MM.1S (cell line): ENCODE measurements around the gene OVOL2.

Source experiments
- DNase-seq: peaks from one replicate; pipeline ENCODE4 v3.0.0-alpha.2; 2015
- H2AFZ ChIP-seq: fragments of 300-600 bp; sonication (generic); 2 replicates; pipeline ENCODE4 v1.6.0; 2016; ENCODE audit warnings: antibody characterized with exemption, low read length
- H3F3A ChIP-seq: fragments of 300-600 bp; sonication (generic); 2 replicates; pipeline ENCODE4 v1.6.1; 2016; ENCODE audit warnings: mild to moderate bottlenecking, antibody characterized with exemption, low read length, moderate library complexity, mixed read lengths; ENCODE audit not compliant: insufficient read depth
- H3K27ac ChIP-seq: fragments of 300-600 bp; sonication (generic); 2 replicates; pipeline ENCODE4 v1.5.1; 2016; ENCODE audit warnings: mild to moderate bottlenecking, low read length
- H3K27me3 ChIP-seq: fragments of 300-600 bp; sonication (generic); replicated peaks from 2 replicates; pipeline ENCODE4 v1.6.0; 2016; ENCODE audit warnings: low read length; ENCODE audit not compliant: insufficient read depth
- H3K36me3 ChIP-seq: fragments of 300-600 bp; sonication (generic); replicated peaks from 2 replicates; pipeline ENCODE4 v1.6.1; 2016; ENCODE audit warnings: mild to moderate bottlenecking, low read length, mixed read lengths; ENCODE audit not compliant: insufficient read depth
- H3K4me1 ChIP-seq: fragments of 300-600 bp; sonication (generic); 2 replicates; pipeline ENCODE4 v1.6.1; 2016; ENCODE audit warnings: low read length, mixed read lengths
- H3K4me2 ChIP-seq: fragments of 300-600 bp; sonication (generic); 2 replicates; pipeline ENCODE4 v1.6.0; 2016; ENCODE audit warnings: low read depth, low read length
- H3K4me3 ChIP-seq: fragments of 300-600 bp; sonication (generic); 2 replicates; pipeline ENCODE4 v1.5.1; 2016; ENCODE audit warnings: low read length, mixed read lengths
- H3K79me2 ChIP-seq: fragments of 300-600 bp; sonication (generic); 2 replicates; pipeline ENCODE4 v1.6.1; 2016; ENCODE audit warnings: mixed run types, low read length, mixed read lengths
- H3K9ac ChIP-seq: fragments of 300-600 bp; sonication (generic); 2 replicates; pipeline ENCODE4 v1.6.1; 2016; ENCODE audit warnings: low read length, mixed read lengths
- H3K9me2 ChIP-seq: fragments of 300-600 bp; sonication (generic); replicated peaks from 2 replicates; pipeline ENCODE4 v1.6.1; 2016; ENCODE audit warnings: mild to moderate bottlenecking, low read length, mixed read lengths; ENCODE audit not compliant: insufficient read depth
- H3K9me3 ChIP-seq: fragments of 300-600 bp; sonication (generic); replicated peaks from 2 replicates; pipeline ENCODE4 v1.6.1; 2016; ENCODE audit warnings: mild to moderate bottlenecking, low read length, mixed read lengths; ENCODE audit not compliant: insufficient read depth
- H4K20me1 ChIP-seq: fragments of 300-600 bp; sonication (generic); 2 replicates; pipeline ENCODE4 v1.6.1; 2016; ENCODE audit warnings: mild to moderate bottlenecking, low read length, moderate library complexity, mixed read lengths; ENCODE audit not compliant: insufficient read depth
- EZH2 ChIP-seq: fragments of 300-600 bp; sonication (generic); optimal IDR thresholded peaks from 2 replicates; pipeline ENCODE3; 2017; ENCODE audit warnings: low read depth, mild to moderate bottlenecking, antibody characterized with exemption, low read length, mixed read lengths
- EZH2phosphoT487 ChIP-seq: fragments of 300-600 bp; sonication (generic); IDR thresholded peaks from 2 replicates; pipeline ENCODE4 v1.6.1; 2018; ENCODE audit warnings: antibody characterized with exemption, low read length
- TF ChIP-seq, protein P1 (sequence below): fragments of 300-600 bp; sonication (generic); IDR thresholded peaks from 2 replicates; pipeline ENCODE4 v1.5.1; 2016; ENCODE audit warnings: antibody characterized with exemption, low read length, mixed read lengths

The OVOL2 gene

DNA sequence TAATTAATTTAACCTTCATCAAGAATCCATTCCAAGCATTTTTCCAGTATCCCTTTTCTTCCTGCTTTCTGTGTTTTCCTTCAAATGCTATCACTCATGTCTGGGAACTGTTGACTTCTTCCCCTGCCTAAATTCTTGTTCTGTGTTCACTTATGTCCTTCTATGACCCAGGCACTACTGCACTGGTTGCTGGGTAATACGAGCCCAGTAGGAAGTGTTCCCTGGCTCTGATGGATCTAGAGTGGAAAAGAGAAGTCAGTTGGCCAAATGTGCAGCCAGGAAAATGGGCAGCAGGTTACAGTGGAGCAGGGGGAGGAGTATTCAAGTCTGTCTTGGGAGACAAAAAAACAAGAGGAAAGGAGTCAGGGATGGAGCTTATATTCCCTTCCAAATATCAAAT is 7.1 kb downstream of the OVOL2 start:
- Histone ChIP-seq H3K4me3 (no peak overlapping the region), H3K9me2 (no peaks in the 10 kb centered on the region), H4K20me1 (no peaks in the 10 kb centered on the region), H2AFZ (no peak overlapping the region), H3F3A (peaks cover 9% of the 10 kb centered on the region), H3K4me2 (no peak overlapping the region), H3K9me3 (no peaks in the 10 kb centered on the region), H3K79me2 (peaks cover 27% of the 10 kb centered on the region), H3K27ac (no peak overlapping the region), H3K4me1 (peaks cover 7% of the 10 kb centered on the region), H3K9ac (no peak overlapping the region), H3K27me3 (no peaks in the 10 kb centered on the region), H3K36me3 (no peaks in the 10 kb centered on the region)
- TF ChIP-seq, protein P1, sequence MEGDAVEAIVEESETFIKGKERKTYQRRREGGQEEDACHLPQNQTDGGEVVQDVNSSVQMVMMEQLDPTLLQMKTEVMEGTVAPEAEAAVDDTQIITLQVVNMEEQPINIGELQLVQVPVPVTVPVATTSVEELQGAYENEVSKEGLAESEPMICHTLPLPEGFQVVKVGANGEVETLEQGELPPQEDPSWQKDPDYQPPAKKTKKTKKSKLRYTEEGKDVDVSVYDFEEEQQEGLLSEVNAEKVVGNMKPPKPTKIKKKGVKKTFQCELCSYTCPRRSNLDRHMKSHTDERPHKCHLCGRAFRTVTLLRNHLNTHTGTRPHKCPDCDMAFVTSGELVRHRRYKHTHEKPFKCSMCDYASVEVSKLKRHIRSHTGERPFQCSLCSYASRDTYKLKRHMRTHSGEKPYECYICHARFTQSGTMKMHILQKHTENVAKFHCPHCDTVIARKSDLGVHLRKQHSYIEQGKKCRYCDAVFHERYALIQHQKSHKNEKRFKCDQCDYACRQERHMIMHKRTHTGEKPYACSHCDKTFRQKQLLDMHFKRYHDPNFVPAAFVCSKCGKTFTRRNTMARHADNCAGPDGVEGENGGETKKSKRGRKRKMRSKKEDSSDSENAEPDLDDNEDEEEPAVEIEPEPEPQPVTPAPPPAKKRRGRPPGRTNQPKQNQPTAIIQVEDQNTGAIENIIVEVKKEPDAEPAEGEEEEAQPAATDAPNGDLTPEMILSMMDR: no peak
- DNase-seq: no peak

DNA sequence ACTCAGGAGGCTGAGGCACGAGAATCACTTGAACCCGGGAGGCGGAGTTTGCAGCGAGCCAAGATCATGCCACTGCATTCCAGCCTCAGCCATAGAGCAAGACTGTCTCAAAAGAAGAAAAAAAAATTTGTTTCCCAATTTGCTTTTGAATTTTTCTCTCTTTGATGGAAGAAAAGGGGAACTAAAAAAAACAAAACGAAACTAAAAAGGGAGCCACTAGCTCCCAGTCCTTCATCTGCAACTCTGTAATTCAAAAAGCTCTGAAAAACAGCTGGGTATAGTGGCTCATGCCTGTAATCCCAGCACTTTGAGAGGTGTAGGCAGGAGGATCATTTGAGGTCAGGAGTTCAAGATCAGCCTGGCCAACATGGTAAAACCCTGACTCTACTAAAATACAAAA is 9.5 kb downstream of the OVOL2 start:
- H3K9me3 ChIP-seq: no peaks in the 10 kb centered on the region
- no peak overlapping the region for H2AFZ ChIP-seq
- H3K9me2 ChIP-seq: no peaks in the 10 kb centered on the region
- H3K79me2 ChIP-seq: peaks cover 19% of the 10 kb centered on the region
- H3K36me3 ChIP-seq: no peaks in the 10 kb centered on the region
- no peak overlapping the region for H3K4me3 ChIP-seq
- H3K9ac ChIP-seq: no peak overlapping the region
- no peak overlapping the region for H3K4me2 ChIP-seq
- TF ChIP-seq EZH2phosphoT487: no peak
- TF ChIP-seq, protein P1: no peak
- TF ChIP-seq EZH2: no peak
- H3K27ac ChIP-seq: no peak overlapping the region
- H3K27me3 ChIP-seq: no peaks in the 10 kb centered on the region
- no peaks in the 10 kb centered on the region for H3K4me1 ChIP-seq
- no peaks in the 10 kb centered on the region for H3F3A ChIP-seq
- H4K20me1 ChIP-seq: no peaks in the 10 kb centered on the region
- DNase-seq: peak; percentile 8

DNA sequence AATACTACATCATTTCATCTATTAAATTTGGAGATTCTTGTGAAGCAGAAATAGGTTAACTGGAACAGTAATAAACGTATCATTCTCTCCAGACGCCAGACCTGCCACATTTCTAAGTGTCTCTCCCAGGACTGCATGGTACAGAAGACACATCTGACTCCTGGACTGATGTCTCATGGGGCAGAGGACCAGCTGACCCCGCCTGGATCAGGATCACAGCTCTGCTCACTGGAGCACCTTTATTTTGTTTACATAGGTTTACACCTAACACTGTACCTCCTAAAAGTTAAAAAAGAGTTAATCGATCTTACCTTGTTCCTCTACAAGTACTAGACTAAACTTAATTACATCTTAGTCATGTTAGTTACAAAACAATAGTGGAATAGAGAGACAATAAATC is 11.2 kb downstream of the OVOL2 start:
- Histone ChIP-seq H3K9me2 (no peaks in the 10 kb centered on the region), H2AFZ (no peak overlapping the region), H3F3A (no peaks in the 10 kb centered on the region), H3K9ac (no peak overlapping the region), H3K4me2 (no peak overlapping the region), H3K4me3 (no peak overlapping the region), H3K27me3 (no peaks in the 10 kb centered on the region), H3K4me1 (no peaks in the 10 kb centered on the region), H3K27ac (no peak overlapping the region), H4K20me1 (no peaks in the 10 kb centered on the region), H3K36me3 (no peaks in the 10 kb centered on the region), H3K9me3 (no peaks in the 10 kb centered on the region), H3K79me2 (peaks cover 15% of the 10 kb centered on the region)
- TF ChIP-seq EZH2 (no peak), EZH2phosphoT487 (no peak)
- TF ChIP-seq, protein P1: no peak
- DNase-seq: no peak

DNA sequence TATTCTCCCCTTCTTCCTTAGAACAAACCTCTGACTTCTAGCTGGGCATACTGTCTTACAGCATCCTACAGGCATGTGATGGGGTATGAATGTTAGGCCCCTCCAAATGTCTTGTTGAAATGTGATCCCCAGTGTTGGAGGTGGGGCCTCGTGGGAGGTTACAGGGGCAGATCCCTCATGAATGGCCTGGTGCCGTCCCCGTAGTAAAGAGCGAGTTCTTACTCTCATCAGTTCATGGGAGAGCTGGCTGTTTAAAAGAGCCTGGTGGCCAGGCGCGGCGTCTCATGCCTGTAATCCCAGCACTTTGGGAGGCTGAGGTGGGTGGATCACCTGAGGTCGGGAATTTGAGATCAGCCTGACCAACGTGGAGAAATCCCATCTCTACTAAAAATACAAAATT is 15.5 kb downstream of the OVOL2 start:
- no peaks in the 10 kb centered on the region for H3K4me1 ChIP-seq
- peaks cover 9% of the 10 kb centered on the region; the same call in 1 of the 2 replicates for H3K79me2 ChIP-seq
- no peak overlapping the region for H2AFZ ChIP-seq
- DNase-seq: no peak
- no peaks in the 10 kb centered on the region for H3K9me3 ChIP-seq
- H3K36me3 ChIP-seq: no peaks in the 10 kb centered on the region
- no peak overlapping the region for H3K4me3 ChIP-seq
- no peaks in the 10 kb centered on the region for H3K9me2 ChIP-seq
- H3K27me3 ChIP-seq: no peaks in the 10 kb centered on the region
- H3K27ac ChIP-seq: no peak overlapping the region
- no peaks in the 10 kb centered on the region for H3F3A ChIP-seq
- H3K4me2 ChIP-seq: no peak overlapping the region
- H3K9ac ChIP-seq: no peak overlapping the region
- no peaks in the 10 kb centered on the region for H4K20me1 ChIP-seq
- TF ChIP-seq EZH2 (no peak), EZH2phosphoT487 (no peak)
- TF ChIP-seq, protein P1: no peak
